GM21515 (cell line): Measurements from ENCODE around the gene NTM.
"Not testable (repeated sequence)": the region's sequence is repeated elsewhere in the genome, so short reads cannot be mapped to it uniquely, and the experiment has no call there.

ENCODE experiments used
- ATAC-seq: cut with Tn5 transposase; IDR thresholded peaks from one replicate; pipeline ENCODE4 v1.9.1; 2021; ENCODE audit not compliant: unreplicated experiment

Gene NTM

DNA sequence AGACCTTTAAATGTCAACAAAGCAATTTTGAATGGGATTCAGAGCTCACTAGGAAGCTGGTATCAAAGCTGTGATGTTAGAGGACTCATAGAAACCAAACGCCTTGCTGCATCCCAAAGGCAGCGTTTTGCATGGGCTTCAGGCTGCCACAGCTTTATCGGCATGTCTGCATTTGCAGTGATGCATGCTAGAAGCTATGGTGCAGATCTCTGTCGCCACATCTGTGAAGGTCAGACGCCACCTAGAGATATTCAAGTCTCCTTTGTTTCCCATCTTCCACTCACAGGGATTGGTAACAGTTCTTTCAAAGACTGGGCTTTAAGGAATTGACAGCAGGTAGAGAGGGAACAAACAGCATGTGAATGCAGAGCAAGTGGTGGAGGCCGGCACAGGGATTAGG, 47.8 kb downstream of the NTM start:
- no peak for ATAC-seq

DNA sequence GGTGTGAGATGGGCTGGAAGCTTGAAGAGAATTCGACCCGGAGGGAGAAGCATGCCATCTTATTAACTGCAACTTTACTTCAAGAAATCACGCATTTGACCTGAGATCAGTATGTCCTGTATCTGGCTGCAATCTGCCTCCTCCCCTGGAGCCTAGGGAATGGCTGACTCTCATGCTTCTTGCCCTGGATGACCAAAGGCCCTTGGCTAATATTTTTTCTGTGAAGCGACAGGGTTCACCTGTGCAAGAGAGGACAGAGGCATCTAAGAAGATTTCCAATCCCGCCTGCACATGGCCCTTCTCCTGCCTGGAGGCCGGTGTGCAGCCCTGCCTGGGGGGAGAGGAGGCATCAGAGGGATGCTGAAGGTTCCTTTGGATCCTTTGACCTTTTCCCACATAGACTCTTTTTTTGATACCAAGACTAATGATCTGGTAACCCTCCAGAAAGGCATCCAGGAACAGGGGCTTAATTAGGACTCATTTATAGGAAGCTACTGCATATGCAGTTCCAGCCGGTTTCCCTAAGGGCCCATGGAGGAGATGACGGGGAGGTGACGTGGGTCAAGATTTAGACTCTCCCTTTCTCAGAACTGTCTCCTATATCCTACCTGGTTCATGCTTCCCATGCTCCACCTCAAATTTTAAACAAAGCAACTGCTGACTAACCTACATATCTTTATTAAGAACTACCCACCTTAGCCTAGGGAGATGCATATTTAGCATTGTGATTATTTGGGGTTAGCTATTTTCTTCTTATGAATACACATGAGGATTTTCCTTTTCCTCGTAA, 50.8 kb downstream of the NTM start:
- ATAC-seq = no peak

- no peak for ATAC-seq
Measured at GRCh38 chr11:131422029-131422428, 51.6 kb downstream of the NTM start.

DNA sequence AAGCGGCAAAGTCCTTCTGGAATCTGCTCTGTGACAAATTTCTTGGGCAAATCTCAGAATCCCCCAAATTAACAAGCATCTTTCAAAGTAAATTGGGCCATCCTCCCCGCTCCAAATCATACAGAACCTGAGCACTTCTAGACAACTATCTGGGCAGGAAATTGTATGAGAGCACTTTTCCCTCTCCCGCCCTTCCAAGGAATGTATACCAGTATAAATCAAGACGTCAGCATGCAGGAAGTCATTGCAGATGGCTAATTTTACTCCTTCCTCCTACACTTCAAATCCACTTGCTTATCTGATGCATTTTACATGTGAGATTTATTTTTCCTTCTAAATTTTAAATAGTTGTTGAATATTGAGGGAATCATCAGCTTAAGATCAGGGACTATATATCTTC, 52.1 kb downstream of the NTM start:
- no peak for ATAC-seq

DNA sequence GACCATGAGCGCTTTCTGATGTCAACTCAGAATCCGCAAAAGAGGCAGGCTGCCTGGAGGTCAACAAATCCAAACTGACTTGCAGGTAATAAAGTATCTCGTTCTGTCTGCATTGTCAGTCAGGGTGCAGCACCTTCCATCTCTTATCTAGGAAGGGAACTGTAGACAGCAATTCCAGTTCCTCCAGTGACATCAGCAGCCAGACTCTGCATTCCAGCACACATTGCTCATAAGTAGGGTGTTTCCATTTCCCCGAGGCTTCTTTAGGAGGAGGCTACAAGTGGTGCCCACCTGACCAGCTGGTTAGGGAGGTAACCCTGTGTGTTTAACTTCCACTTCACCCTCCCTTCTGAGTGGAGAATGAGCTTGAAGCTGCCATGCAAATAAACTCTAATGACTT, 53.3 kb downstream of the NTM start:
- no peak for ATAC-seq

DNA sequence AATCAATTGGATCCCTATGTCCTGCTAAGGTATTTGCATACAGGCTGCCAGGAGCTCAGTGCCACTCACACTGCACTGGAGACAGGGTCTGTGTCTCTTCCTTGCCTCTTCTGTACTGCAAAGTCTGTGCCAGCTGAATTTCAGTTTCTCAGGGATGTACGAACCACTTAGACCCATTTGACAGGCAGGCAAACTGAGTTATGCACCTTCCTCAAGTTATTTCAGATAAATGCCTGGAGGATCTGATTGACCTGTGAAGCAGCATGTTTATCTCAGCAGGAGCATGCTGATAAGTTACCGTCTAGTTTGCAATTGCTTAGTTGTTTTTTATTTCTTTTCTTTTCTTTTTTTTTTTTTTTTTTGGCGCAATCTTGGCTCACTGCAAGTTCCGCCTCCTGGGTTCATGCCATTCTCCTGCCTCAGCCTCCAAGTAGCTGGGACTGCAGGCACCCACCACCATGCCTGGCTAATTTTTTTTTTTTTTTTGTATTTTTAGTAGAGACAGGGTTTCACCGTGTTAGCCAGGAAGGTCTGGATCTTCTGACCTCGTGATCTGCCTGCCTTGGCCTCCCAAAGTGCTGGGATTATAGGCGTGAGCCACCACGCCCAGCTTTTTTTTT, 54.0 kb downstream of the NTM start:
- ATAC-seq = not testable (repeated sequence)

- ATAC-seq = no peak
Measured at GRCh38 chr11:131425285-131425684, 54.9 kb downstream of the NTM start.

DNA sequence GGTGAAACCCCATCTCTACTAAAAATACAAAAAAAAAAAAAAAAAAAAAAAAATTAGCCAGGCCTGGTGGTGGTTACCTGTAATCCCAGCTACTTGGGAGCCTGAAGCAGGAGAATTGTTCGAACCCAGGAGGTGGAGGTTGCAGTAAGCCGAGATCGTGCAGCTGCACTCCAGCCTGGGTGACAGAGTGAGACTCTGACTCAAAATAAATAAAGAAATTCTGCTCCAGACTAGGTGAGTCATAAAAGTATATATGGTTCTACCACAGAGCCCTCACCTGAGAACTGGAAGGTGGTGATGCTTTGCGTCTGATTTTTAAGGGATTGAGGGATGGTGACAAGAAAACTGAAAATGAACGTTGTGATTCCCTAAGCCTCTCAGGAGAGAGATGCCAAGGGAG, 58.4 kb downstream of the NTM start:
- no peak for ATAC-seq

- no peak for ATAC-seq
Measured at GRCh38 chr11:131430473-131431208, 60.2 kb downstream of the NTM start.

DNA sequence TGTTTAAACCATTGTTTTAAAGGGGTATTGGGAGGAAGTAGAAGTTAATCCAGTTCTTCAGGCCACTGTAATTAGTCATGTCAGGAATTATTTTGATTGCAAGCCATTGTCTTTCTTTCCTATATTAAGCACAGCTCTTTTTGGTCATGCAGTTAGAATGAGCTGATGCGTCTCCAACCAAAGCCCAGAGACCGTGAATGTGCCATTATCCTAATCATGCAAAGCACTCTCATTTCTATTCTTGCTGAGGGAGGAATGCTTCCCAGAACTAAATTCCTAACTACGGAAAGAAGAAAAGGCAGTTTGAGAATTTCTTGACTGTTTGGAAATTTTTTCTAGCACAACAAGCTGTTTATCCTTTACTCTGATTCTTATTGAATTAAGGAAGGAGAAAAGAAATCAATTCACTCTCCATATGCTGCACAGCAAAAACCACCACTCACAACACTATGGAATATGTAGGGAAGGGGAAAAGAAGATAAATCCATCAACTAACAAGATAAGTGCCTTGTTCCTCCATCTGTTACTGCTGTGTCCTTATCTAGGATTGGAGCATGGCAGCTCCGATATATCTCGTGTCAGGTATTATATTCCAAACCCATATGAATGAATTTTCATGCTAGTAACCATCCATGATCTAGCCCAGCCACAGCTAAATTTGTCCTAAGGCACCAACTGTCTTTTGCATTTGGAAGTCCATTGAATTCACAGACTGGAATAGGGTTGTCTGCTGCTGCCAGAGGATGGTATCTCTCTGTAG, 70.8 kb downstream of the NTM start:
- ATAC-seq = no peak

GRCh38 chr11:131446590-131447275, 76.3 kb downstream of the NTM start:
- ATAC-seq = no peak

DNA sequence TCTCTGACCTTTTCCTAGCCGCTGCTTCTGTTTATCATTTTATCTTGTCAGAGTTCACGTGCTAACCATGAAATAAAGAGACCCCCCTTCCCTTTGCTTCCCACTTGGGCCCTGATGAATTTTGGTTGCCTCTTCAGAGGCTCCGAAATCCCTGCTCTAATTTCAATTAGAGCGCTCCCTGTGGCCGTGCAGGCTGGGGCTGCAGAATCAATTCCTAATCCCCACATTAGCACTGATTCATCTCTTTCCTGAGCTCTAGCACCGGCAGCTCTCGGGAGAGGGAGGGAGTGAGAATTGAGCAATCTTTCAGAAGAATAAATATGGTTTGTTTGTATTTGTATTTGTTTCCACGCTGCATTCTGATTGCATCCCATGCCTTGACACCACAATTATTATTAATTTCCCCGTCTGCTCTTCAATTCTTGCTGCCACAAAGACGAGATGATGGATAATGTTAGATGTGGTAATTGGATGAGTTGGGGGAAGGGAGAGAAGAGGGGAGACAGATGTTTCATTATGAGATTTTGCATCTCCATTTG, 76.9 kb downstream of the NTM start:
- ATAC-seq = no peak

DNA sequence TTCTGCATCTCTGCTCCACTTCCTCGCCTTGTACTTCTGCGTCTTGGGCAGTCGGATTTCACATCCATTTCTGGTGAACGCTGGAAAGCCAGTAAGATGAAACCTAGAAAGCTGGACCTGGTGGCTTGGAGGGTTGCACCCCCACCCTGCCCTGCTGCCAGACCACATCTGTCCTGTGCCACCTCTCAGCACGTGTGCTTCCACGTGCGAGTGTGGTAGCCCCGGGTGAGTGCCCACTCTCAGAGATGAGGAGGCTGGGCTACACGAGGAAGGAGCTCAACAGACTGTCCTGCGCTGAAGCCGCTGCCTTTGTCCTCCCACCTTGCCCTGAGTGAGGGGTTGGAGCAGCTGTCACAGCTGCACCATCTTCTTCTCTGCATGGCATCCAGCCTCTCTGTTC, 77.5 kb downstream of the NTM start:
- no peak for ATAC-seq

- ATAC-seq = no peak
Measured at GRCh38 chr11:131449036-131450019, 78.9 kb downstream of the NTM start.

DNA sequence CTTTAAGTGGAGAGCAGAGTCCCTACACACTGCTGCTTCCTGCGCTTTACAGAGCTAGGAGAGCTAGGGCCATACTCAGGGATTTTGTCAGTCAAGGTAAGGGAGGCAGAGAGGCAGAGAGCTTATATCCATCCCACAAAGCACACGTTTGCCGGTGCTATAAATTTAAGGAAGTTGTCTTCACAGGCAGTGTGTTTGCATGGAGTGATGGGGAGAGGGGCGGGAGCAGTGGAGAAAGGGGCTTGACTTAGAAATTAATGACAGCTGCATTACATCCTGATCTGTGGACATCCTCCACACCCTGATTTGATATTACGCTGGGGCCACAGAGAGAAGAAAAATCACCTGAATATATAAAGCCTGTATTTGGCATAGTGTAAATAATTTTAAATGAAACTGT, 84.1 kb downstream of the NTM start:
- no peak for ATAC-seq

GRCh38 chr11:131454989-131455388, 84.6 kb downstream of the NTM start:
- ATAC-seq = no peak

GRCh38 chr11:131455843-131456704, 85.7 kb downstream of the NTM start:
- ATAC-seq = no peak

DNA sequence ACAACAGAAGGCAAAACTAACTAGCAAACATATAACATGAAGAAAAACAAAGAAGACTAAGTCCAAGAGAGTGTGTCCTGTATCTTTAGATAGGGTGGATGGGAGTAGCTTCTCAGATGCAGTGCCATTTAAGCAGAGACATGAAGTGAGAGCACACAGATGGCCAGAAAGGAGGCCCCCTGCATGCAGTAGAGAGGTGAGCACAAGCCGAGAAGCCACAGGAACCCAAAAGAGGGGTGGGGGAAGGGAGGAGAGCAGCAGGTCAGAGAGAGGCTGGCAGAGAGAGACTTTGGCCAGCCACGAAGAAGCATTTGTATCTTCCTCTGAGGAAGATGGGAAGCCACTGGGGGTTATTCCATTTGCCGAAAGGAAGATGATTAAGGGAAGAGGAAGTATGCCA, 86.7 kb downstream of the NTM start:
- no peak for ATAC-seq
